K562 (cell line): ENCODE results near the gene POU3F1.

Experiments used
- CEBPB ChIP-seq: fragments of 450-650 bp; IDR thresholded peaks from 2 replicates; pipeline ENCODE4 v1.6.1; 2016; ENCODE audit warnings: missing genetic modification characterization, missing compliant biosample characterization
- E2F5 ChIP-seq: sonication (generic); formaldehyde crosslinking; IDR thresholded peaks from 2 replicates; pipeline ENCODE4 v1.8.0; 2022; ENCODE audit warnings: mild to moderate bottlenecking, missing genetic modification reagents
- FOXM1 ChIP-seq, 2 experiments: fragments of 450-650 bp in 1 of 2; sonication (generic) in 1 of 2; formaldehyde crosslinking in 1 of 2; IDR thresholded peaks; 2 replicates each; pipeline versions ENCODE4 v1.6.1 to v1.9.0; 2017 to 2022; ENCODE audit warnings: low read depth in 2 of 2, mild to moderate bottlenecking in 2 of 2, missing genetic modification reagents in 1 of 2, moderate library complexity in 1 of 2
- POLR2AphosphoS5 ChIP-seq: IDR thresholded peaks from 2 replicates; pipeline ENCODE4 v1.6.1; 2011; ENCODE audit warnings: mild to moderate bottlenecking, low read depth, low read length, moderate library complexity; ENCODE audit not compliant: control insufficient read depth, insufficient read depth
- RAD21 ChIP-seq, 2 experiments: fragments of 250-450 bp in 1 of 2; fragments of 450-650 bp in 1 of 2; sonication (Bioruptor Pico) in 1 of 2; formaldehyde crosslinking in 1 of 2; IDR thresholded peaks in 1 of 2; conservative IDR thresholded peaks in 1 of 2; 2 replicates each; pipeline versions ENCODE4 v1.4.0 to v1.8.0; 2020 to 2022; ENCODE audit warnings: mild to moderate bottlenecking in 2 of 2, moderate library complexity in 1 of 2
- RERE ChIP-seq: sonication (generic); formaldehyde crosslinking; IDR thresholded peaks from 2 replicates; pipeline ENCODE4 v1.8.0; 2023; ENCODE audit warnings: missing genetic modification reagents, mild to moderate bottlenecking, borderline replicate concordance
- SLC30A9 ChIP-seq: fragments of 250-450 bp; sonication (Bioruptor Pico); IDR thresholded peaks from 2 replicates; pipeline ENCODE4 v1.8.0; 2022; ENCODE audit warnings: mild to moderate bottlenecking, moderate library complexity
- TAF1 ChIP-seq: IDR thresholded peaks from 2 replicates; pipeline ENCODE4 v1.6.1; 2011; ENCODE audit warnings: mild to moderate bottlenecking, low read length, moderate library complexity; ENCODE audit not compliant: insufficient read depth, control insufficient read depth, severe bottlenecking; ENCODE audit errors: extremely low read depth
- ZBTB26 ChIP-seq: fragments of 450-650 bp; formaldehyde crosslinking; IDR thresholded peaks from 2 replicates; pipeline ENCODE4 v1.4.0; 2022; ENCODE audit warnings: missing genetic modification characterization
- ZBTB7A ChIP-seq: IDR thresholded peaks from 2 replicates; pipeline ENCODE4 v1.6.1; 2011; ENCODE audit warnings: low read depth, mild to moderate bottlenecking, low read length, moderate library complexity, borderline replicate concordance; ENCODE audit not compliant: control insufficient read depth
- ZNF253 ChIP-seq: fragments of 250-450 bp; sonication (Bioruptor Pico); conservative IDR thresholded peaks from 2 replicates; pipeline ENCODE4 v1.6.1; 2021; ENCODE audit warnings: mild to moderate bottlenecking
- ZNF384 ChIP-seq: IDR thresholded peaks from 2 replicates; pipeline ENCODE4 v1.6.1; 2012; ENCODE audit warnings: low read depth, low read length, improper control_type of control experiment
- ZZZ3 ChIP-seq: fragments of 450-650 bp; IDR thresholded peaks from 2 replicates; pipeline ENCODE4 v1.6.1; 2016; ENCODE audit warnings: antibody characterized with exemption, mild to moderate bottlenecking, moderate library complexity
- TF ChIP-seq, protein P1 (sequence below), 3 experiments: IDR thresholded peaks in 2 of 3; conservative IDR thresholded peaks in 1 of 3; 2 replicates each; pipeline ENCODE4 v1.5.1; 2011 to 2012; ENCODE audit warnings: low read length in 3 of 3, mild to moderate bottlenecking in 3 of 3, control low read depth in 2 of 3, improper control_type of control experiment in 1 of 3, inconsistent platforms in 1 of 3, low read depth in 1 of 3, mixed read lengths in 1 of 3, moderate library complexity in 1 of 3; ENCODE audit not compliant: insufficient read depth in 2 of 3

DNA sequence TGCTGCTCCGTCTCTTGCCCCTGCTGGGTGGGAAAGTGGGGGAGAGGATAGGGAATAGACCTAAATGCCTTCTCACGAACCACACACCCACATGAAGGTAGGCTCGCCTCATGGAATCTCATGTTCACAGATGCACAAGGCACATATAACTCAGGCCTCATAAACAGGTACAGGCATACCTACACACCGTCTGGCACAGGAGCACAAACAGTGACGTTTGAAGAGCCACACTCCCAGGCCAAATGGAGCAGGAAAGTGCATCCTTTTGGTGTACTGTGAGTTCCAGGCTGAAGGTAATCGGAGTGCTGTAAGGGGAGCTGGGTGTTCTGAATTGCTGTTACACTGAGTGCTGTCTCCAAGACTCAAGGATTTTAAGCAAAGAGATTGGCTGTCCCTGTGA lies 20.9 kb downstream of the POU3F1 start:
- no peak for TF ChIP-seq FOXM1 (IDR thresholded peaks at IDR 0.05; ENCODE audit: low read depth)
- TF ChIP-seq FOXM1 (CRISPR knock-in tag; IDR thresholded peaks at IDR 0.05; ENCODE audit: low read depth), result no peak
- TF ChIP-seq, protein P1, sequence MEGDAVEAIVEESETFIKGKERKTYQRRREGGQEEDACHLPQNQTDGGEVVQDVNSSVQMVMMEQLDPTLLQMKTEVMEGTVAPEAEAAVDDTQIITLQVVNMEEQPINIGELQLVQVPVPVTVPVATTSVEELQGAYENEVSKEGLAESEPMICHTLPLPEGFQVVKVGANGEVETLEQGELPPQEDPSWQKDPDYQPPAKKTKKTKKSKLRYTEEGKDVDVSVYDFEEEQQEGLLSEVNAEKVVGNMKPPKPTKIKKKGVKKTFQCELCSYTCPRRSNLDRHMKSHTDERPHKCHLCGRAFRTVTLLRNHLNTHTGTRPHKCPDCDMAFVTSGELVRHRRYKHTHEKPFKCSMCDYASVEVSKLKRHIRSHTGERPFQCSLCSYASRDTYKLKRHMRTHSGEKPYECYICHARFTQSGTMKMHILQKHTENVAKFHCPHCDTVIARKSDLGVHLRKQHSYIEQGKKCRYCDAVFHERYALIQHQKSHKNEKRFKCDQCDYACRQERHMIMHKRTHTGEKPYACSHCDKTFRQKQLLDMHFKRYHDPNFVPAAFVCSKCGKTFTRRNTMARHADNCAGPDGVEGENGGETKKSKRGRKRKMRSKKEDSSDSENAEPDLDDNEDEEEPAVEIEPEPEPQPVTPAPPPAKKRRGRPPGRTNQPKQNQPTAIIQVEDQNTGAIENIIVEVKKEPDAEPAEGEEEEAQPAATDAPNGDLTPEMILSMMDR (IDR thresholded peaks at IDR 0.05 in 2 of 3, conservative IDR thresholded peaks at IDR 0.05 in 1 of 3; ENCODE audit: insufficient read depth in 2 of 3, low read depth in 1 of 3, low read length in 3 of 3), result no peak
- TF ChIP-seq POLR2AphosphoS5, result 0 out of 2 replicates have a peak, but pooled peaks have one; percentile 19
- no peak for TF ChIP-seq ZZZ3
- no peak for TF ChIP-seq RAD21 (CRISPR knock-in tag; conservative IDR thresholded peaks at IDR 0.05 in 1 of 2, IDR thresholded peaks at IDR 0.05 in 1 of 2)
- no peak for TF ChIP-seq RERE (CRISPR knock-in tag)
- TF ChIP-seq E2F5 (CRISPR knock-in tag), result no peak
- TF ChIP-seq SLC30A9 (CRISPR knock-in tag), result no peak
- no peak for TF ChIP-seq ZNF384
- TF ChIP-seq TAF1, result no peak
- TF ChIP-seq CEBPB (tag), result no peak
- no peak for TF ChIP-seq ZBTB7A
- no peak for TF ChIP-seq ZNF253
- no peak for TF ChIP-seq ZBTB26 (CRISPR knock-in tag)
